Stimulated activated CD4-positive, alpha-beta T cell treated with anti-CD3 and anti-CD28 coated beads, Interleukin-15, amount 100 ng/mL, for 48 hours (primary cell): ENCODE results near the gene CDC42BPB.

ENCODE experiments used
- DNase-seq, 2 donors: peaks; one replicate each; pipeline ENCODE4 v3.0.0-alpha.2; 2020; ENCODE audit warnings: low read depth in 2 of 2

Gene CDC42BPB

DNA sequence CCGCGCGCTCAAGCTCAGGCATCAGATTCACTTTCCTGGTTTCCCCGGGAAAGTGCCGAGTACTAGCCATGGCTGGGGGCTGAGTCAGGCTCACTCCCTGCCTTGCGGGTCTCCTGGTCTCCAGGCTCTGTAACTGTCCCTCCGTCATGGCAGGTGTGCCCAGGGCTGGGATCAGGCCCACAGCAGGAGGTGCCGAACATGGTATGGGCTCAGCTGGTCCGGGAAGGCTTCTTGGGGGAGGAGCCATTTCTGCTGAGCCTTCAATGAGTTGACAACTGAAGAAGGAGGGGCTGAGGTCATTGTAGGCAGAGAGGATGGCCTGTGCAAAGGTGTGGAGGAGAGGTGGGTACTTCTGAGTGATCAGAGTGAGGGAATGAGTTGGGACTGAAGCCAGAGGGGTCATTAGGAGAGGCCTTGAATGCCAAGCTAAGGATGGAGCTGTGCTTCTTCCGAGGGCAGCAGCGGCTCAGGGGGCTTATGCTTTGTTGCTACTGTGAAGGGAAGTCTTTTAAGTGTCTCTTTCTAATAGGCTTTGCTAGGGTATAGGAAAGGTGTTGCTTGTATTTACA is 37.9 kb upstream of the CDC42BPB start:
- DNase-seq = no peak

DNA sequence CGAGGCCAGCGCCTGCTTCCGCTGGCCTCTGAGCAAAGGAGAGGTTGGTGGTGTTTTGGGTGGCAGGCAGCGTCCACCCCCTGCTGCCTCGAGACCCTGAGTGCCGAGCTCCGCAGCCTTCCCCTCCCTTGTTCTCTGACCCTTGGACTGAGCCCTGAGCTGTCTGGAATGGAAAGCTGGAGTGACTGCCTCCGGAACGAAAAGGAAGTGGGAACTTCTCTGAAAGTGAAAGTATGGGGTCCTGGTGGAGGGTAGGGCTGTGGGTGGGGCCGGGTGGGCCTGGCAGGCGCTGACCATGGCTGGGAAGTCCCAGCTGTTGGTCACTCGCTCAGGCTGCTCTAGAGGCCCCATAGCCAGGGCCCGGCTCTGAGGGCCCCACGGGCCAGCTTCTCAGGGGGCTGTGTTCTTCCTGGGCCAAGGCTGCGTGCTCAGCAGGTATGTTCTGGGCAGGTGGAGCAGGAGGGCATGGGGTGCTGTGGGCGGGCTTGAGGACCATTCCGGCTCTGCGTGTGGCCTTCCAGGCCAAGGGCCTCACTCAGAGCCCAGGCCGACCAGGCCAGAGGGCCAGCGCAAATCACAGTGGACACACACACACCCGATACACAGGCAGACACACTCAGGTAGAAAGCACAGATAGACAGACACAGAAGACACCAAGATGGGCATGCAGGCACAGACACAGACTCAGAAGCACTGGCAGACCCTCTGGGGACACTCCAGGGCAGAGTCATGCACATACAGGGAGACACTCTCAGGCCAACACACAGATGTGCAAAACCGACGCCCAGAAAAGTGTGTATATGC is 37.3 kb upstream of the CDC42BPB start, which contains the start of gene EXOC3L4:
TSS of gene EXOC3L4 (plus strand) at position 320 of the 804 bp plus-strand sequence. CDS start 5,495 bp downstream, outside the sequence.
- DNase-seq = no peak

GRCh38 chr14:103093856-103094405 is 36.6 kb upstream of the CDC42BPB start:
- DNase-seq = no peak

- no peak for DNase-seq
Observed at GRCh38 chr14:103091883-103092222, 34.5 kb upstream of the CDC42BPB start.

GRCh38 chr14:103091041-103091882 is 33.9 kb upstream of the CDC42BPB start:
- DNase-seq = peak; percentile 41 to 69

GRCh38 chr14:103090481-103091020 is 33.2 kb upstream of the CDC42BPB start:
- no peak for DNase-seq

GRCh38 chr14:103089386-103090335 is 32.3 kb upstream of the CDC42BPB start:
- DNase-seq = no peak

DNA sequence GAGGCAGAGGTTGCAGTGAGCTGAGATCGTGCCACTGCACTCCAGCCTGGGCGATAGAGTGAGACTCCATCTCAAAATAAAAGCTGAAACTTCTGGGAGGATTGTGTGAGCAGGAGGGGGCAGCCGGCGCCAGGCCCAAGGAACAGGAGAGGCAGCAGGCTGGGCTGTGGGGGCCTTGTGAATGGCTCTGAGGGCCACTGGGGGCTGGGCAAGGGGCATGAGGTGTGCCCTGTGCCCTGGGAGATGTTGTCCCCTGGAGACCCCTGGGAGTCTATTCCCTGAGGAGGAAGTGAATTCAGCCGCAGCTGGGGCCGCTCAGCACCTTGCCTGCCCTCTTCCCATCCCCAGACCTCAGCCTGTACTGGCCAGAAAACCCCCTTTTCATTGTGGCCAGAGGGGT is 31.6 kb upstream of the CDC42BPB start:
- no peak for DNase-seq

- no peak for DNase-seq
Observed at GRCh38 chr14:103087343-103087835, 30.0 kb upstream of the CDC42BPB start.

DNA sequence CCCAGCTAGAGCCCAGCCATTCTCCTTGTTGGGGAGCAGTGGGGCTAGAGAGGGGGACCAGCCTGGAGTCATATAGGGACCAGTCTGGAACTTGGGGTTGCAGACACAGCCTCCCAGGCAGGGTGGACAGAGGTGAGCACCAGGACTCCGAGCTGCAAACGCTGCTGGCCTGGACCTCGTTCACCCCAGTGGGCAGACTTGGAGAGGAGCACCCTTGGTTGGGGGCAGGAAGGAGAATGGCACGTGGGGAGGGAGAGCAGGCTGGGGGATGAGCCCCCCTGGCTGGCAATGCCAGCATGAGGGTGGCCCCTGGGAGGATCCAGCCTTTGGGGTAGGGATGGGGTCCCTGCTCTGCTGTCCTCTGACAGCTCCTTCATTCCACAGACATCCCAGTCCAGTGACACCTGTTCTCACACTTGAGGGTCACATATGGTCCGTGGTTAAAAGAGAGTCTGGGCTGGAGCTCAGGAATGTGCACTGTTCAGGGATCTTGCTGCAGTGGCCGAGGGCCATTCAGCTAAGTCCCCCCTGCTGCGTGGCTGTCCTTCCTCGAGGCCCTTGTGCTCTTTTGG is 29.5 kb upstream of the CDC42BPB start:
- no peak for DNase-seq

DNA sequence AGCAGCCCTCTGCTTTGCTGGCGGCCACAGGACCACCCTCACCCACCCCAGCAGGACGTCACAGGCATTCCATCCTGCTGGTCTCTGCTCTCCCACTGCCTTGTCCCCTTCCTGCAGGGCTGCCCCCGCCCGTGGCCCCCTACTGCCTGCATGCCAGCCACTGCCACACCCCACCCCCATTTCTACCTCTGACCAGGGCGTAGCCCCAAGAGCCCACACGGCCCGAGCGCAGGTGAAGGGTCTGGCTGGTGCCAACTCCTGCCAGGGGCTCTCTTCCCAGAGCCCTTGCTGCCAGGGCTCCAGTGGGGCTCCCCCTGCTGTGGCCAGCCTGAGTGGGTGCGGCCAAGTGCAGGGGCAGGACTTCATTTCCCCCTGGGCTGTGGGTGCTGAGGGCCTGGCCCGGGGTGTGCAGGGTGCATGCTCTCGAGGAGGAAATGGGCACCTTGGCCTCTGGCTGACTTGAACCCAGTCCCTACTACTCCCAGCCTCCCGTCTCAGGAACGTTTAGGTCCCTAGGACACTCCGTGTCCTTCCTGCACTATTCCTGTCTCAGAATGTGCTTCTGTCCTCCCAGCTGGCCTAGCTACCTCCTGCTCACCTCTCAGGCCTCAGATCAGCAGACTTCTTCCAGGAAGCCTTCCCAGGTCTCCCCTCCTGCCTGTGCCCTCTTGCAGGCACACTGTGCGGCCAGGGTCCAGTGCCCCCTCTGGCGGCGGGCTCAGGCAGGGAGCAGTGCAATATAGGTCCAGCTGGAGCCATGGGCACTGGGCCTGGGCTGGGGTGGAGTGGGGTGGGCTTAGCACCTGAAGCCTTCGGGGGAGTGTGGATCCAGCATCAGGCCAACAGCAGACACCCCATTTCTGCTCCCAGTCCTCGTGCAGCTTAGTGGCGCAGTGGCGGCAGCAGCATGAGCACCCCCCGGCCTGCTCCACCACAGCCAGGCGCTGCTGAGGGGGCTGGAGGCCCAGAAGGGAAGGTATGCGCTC is 28.1 kb upstream of the CDC42BPB start:
- no peak for DNase-seq

- no peak for DNase-seq
Observed at GRCh38 chr14:103084021-103084919, 26.9 kb upstream of the CDC42BPB start, which contains the start of gene LBHD2. LBHD2 (plus strand) TSS chr14:103084210; CDS start chr14:103086013, 1,803 bp downstream.

DNA sequence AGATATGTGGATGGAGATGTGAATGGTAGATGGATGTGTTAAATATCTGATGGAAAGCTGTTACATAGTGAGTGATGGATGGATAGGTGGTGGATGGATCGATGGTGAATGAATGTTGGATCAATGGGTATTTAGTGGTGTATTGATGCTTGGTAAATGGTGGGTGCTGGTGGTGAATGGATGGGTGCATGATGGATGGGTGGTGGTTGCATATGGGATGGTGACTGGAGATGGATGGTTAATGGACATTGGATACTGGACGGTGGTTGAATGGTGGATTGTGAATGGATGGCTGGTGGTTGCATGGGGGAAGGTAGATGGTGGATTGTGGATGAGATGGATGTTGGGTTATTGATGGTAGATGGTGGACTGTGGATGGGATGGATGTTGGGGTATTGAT is 24.6 kb upstream of the CDC42BPB start:
- no peak for DNase-seq

DNA sequence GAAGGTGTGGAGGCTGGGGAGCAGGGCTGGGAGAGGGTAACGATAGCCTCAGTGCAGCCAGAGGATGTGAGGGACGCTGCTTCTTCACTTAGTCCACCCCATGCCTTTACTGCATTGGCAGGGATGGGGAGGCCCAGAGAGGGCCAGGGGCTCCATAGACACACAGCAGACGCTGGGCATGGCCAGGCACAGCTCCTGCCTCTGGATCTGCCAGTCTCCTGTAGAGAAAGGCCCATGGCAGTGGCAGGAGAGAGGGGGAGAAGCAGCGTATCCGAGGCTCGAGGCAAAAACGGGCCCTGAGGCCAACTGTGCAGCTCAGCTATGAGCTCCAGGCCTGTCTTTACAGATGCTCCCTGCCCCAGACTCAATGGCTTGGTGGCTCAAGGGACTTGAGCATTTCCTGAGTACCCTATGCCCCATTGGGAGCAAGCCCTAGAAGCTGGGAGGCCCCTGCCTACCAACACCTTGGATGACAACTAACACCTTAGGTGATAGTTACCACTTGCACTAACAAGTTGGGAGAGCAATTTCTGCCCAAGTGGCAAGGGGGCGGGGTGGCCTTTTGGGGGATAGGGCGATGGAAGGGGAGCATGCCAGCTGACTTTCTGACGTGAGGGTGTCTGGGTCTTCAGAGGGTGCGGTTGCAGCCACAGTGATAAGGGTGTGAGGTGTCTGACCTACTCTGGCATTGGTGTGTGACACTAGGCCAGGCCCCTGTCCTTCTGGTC is 21.7 kb upstream of the CDC42BPB start:
- no peak for DNase-seq

GRCh38 chr14:103078420-103078749 is 21.0 kb upstream of the CDC42BPB start:
- DNase-seq = peak; percentile 56 to 63

GRCh38 chr14:103074729-103075367 is 17.5 kb upstream of the CDC42BPB start:
- no peak for DNase-seq
